Fibroblast of mammary gland (primary cell): ENCODE results near the gene TAPBP.
A peak's percentile ranks its signal among the peaks of the same experiment; 100 is the strongest.
"Not testable (repeated sequence)": the region's sequence is repeated elsewhere in the genome, so short reads cannot be mapped to it uniquely, and the experiment has no call there.

Experiments
- DNase-seq: peaks from one replicate; pipeline ENCODE4 v3.0.0-alpha.2; 2010; ENCODE audit warnings: low read depth
- H3K4me3 ChIP-seq: 2 replicates; pipeline ENCODE4 v1.5.1; 2011; ENCODE audit warnings: low read depth, mild to moderate bottlenecking, low read length, moderate library complexity; ENCODE audit not compliant: control insufficient read depth
- TF ChIP-seq, protein P1 (sequence below): conservative IDR thresholded peaks from 2 replicates; pipeline ENCODE4 v1.5.1; 2011; ENCODE audit warnings: low read depth, low read length, inconsistent platforms; ENCODE audit not compliant: control insufficient read depth, insufficient read depth

TAPBP gene

GRCh38 chr6:33279257-33279695 is 34.6 kb downstream of the TAPBP start:
- TF ChIP-seq, protein P1, sequence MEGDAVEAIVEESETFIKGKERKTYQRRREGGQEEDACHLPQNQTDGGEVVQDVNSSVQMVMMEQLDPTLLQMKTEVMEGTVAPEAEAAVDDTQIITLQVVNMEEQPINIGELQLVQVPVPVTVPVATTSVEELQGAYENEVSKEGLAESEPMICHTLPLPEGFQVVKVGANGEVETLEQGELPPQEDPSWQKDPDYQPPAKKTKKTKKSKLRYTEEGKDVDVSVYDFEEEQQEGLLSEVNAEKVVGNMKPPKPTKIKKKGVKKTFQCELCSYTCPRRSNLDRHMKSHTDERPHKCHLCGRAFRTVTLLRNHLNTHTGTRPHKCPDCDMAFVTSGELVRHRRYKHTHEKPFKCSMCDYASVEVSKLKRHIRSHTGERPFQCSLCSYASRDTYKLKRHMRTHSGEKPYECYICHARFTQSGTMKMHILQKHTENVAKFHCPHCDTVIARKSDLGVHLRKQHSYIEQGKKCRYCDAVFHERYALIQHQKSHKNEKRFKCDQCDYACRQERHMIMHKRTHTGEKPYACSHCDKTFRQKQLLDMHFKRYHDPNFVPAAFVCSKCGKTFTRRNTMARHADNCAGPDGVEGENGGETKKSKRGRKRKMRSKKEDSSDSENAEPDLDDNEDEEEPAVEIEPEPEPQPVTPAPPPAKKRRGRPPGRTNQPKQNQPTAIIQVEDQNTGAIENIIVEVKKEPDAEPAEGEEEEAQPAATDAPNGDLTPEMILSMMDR = no peak
- no peak for DNase-seq
- H3K4me3 ChIP-seq = no peak overlapping the region

GRCh38 chr6:33278810-33279209 is 35.1 kb downstream of the TAPBP start:
- H3K4me3 ChIP-seq = no peak overlapping the region
- TF ChIP-seq, protein P1 = no peak
- no peak for DNase-seq

DNA sequence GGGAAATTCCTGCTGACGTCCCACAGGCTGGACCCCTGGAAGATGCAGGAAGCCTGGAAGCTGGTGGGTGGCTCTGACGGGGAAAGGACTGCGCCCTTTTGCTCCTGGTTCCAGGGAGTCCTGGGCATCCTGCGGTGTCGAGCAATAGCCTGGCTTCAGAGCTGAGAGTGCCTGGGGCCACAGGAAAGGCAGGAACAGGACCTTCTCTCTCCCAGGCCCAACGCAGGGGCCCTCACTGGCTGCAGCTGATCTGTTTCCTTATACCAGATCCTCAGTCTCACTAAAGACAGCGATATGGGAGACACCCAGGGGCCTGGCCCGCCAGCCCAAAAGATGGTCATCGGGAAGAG is 35.5 kb downstream of the TAPBP start:
- TF ChIP-seq, protein P1 = no peak
- DNase-seq = no peak
- H3K4me3 ChIP-seq = no peak overlapping the region

- TF ChIP-seq, protein P1 = no peak
- no peak overlapping the region for H3K4me3 ChIP-seq
- DNase-seq = no peak
These were observed 36.1 kb downstream of the TAPBP start for GRCh38 chr6:33277663-33278391.

DNA sequence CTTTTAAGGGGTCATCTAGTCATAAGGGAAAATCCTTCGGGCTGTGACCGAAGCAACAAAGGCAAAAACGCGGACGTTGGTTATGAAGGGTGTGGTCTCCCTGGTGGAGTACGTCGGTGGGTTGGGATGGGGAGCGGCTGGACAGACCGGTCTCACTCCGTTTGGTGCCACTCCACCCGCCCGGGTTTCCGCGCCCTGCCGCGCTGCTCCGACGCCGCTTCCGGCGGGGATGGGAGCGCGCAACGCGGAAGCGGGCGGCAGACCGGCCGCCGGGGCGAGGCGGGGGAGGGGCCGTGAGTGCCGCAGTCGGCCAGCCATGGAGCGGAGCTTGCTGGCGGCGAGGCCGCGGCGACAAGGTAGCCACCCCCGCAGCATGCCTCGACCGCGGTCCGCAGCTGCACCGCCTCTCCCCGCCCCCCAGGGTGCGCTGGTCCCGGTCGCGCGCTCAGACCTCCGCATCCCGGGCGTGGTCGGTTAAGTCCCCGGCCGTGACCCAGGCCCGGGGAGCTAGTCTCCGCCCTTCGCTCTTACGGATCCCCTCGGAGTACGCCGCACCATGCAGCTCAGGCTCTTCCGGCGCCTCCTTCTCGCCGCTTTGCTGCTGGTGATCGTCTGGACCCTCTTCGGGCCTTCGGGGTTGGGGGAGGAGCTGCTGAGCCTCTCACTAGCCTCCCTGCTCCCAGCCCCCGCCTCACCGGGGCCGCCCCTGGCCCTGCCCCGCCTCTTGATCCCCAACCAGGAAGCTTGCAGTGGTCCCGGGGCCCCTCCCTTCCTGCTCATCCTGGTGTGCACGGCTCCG is 36.8 kb downstream of the TAPBP start, which contains the start of gene B3GALT4:
TSS of gene B3GALT4 (plus strand) at position 260 of the 799 bp plus-strand sequence. CDS start at position 557, 297 bp downstream.
- peak within 1 kb of the TSS; percentile 100 for H3K4me3 ChIP-seq
- peak; percentile 77 for DNase-seq
- TF ChIP-seq, protein P1 = no peak

GRCh38 chr6:33276581-33276863 is 37.4 kb downstream of the TAPBP start:
- TF ChIP-seq, protein P1 = no peak
- DNase-seq = no peak
- peak overlapping the region; percentile 35 for H3K4me3 ChIP-seq

DNA sequence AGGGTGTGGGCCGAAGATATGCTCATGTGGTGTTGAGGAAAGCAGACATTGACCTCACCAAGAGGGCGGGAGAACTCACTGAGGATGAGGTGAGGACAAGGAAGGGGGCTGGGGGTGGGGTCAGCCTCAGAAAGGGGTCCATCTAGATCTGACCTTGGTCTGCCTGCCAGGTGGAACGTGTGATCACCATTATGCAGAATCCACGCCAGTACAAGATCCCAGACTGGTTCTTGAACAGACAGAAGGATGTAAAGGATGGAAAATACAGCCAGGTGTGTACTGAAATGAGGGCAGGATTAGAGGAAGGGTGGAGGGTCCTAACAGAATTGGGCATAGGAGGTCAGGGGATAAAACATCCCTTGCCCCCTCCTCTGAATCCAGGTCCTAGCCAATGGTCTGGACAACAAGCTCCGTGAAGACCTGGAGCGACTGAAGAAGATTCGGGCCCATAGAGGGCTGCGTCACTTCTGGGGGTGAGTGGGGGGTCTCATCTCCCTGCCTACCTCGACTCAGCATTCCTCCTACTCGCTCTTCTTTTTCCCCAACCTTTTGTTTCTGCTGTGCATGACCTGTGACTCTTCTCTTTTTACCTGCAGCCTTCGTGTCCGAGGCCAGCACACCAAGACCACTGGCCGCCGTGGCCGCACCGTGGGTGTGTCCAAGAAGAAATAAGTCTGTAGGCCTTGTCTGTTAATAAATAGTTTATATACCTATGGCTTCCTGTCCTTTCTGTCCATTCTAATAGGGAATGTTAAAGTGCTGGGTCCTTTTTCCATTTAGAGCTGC is 37.9 kb downstream of the TAPBP start:
- peak overlapping the region; percentile 100 for H3K4me3 ChIP-seq
- not testable (repeated sequence) for DNase-seq
